ENCODE measurements around the gene POLR2C. TPM values are rescaled to one million over a fixed set of nuclear protein-coding genes. Genes with fewer than 3 reads are reported as not detected.
"Not testable (repeated sequence)": the region's sequence is repeated elsewhere in the genome, so short reads cannot be mapped to it uniquely, and the experiment has no call there.

Gene POLR2C
- total RNA-seq, 2 donors from 2014 or later = 72.0 to 88.3 TPM

DNA sequence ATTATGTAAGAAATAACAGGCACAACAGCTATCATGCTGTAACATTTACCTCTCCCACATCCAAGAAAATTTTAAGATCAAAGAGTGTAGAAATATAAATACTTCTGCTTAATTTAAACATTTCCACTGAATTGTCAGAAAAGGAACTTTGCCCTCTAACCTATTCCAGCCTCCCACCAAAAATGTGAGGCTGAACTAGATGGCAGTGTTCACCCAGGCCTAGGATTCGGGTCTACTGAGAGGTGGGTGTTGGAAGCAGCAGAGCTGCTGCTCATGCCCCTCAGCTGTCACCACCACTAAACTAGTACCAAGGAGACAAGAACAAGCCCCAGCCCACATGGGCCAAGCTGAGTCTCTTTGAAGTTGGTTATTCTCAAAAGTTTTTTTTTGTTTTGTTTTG is 26.6 kb upstream of the POLR2C start:
- H3K27me3 ChIP-seq (ENCODE audit: control insufficient read depth, insufficient read depth, low read length, poor library complexity, severe bottlenecking) = no peaks in the 10 kb centered on the region
- Mint-ChIP-seq H3K4me1 (no peaks in the 10 kb centered on the region), H3K27ac (no peak overlapping the region), H3K27me3 (ENCODE audit: insufficient read depth) (no peaks in the 10 kb centered on the region), H3K4me3 (no peak overlapping the region), H3K9me3 (peaks cover 21% of the 10 kb centered on the region), H3K36me3 (ENCODE audit: low read depth) (peaks cover 83% of the 10 kb centered on the region)
- DNase-seq = no peak
- 100% methylated on average over 1 of the region's 1 CpG; no CpG with 5 or more reads in 1 of the 2 experiments for WGBS, 2 experiments (ENCODE audit: insufficient coverage in 1 of 2, insufficient read length in 1 of 2)
- H3K4me3 ChIP-seq (ENCODE audit: low read length) = no peak overlapping the region
- no peak overlapping the region for H3K27ac ChIP-seq (ENCODE audit: low read depth, low read length)
- no peaks in the 10 kb centered on the region for H3K4me1 ChIP-seq (ENCODE audit: control insufficient read depth, insufficient read depth, low read length)
- no peak overlapping the region for H3K9ac ChIP-seq (ENCODE audit: extremely low read depth, low read length, poor library complexity, severe bottlenecking)
- H3K36me3 ChIP-seq (ENCODE audit: control insufficient read depth, insufficient read depth, low read length) = peaks cover 96% of the 10 kb centered on the region
- H3K9me3 ChIP-seq (ENCODE audit: control insufficient read depth, low read length) = peaks cover 21% of the 10 kb centered on the region
- no peak for TF ChIP-seq CTCF (conservative IDR thresholded peaks at IDR 0.05)

- not testable (repeated sequence) for H3K4me1 Mint-ChIP-seq; H3K27ac Mint-ChIP-seq; H3K4me3 ChIP-seq (ENCODE audit: low read length); H3K27me3 Mint-ChIP-seq (ENCODE audit: insufficient read depth); H3K9ac ChIP-seq (ENCODE audit: extremely low read depth, low read length, poor library complexity, severe bottlenecking); H3K4me1 ChIP-seq (ENCODE audit: control insufficient read depth, insufficient read depth, low read length); DNase-seq; H3K27me3 ChIP-seq (ENCODE audit: control insufficient read depth, insufficient read depth, low read length, poor library complexity, severe bottlenecking); H3K4me3 Mint-ChIP-seq; H3K27ac ChIP-seq (ENCODE audit: low read depth, low read length)
- H3K36me3 ChIP-seq (ENCODE audit: control insufficient read depth, insufficient read depth, low read length) = peaks cover 77% of the 10 kb centered on the region
- H3K9me3 ChIP-seq (ENCODE audit: control insufficient read depth, low read length) = peaks cover 32% of the 10 kb centered on the region
- WGBS, 2 experiments (ENCODE audit: insufficient coverage in 1 of 2, insufficient read length in 1 of 2) = 96 to 100% methylated on average over 5 to 8 of the region's 8 CpGs
- peaks cover 74% of the 10 kb centered on the region for H3K36me3 Mint-ChIP-seq (ENCODE audit: low read depth)
- H3K9me3 Mint-ChIP-seq = peaks cover 45% of the 10 kb centered on the region
Observed at GRCh38 chr16:57439947-57440346, 22.5 kb upstream of the POLR2C start.

DNA sequence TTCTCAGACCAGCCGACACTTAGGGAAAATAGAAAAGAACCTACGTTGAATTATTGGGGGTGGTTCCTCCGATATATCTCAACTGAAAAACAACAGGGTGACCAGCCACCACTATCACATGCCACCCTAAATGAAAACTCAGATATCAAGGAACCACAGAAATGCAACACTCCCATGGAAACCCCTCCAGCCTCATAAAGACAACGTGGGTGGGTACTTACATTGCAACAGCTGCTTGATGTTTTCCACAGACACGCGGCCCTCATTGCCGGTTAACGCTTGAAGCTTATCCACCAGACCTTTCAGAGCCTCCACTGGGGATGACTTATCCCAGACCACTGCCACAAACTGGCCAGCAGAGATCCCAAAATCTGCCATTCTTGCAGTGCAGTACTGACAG is 21.9 kb upstream of the POLR2C start:
- peak overlapping the region; percentile 5 for H3K4me3 ChIP-seq (ENCODE audit: low read length)
- H3K9ac ChIP-seq (ENCODE audit: extremely low read depth, low read length, poor library complexity, severe bottlenecking); H3K27ac ChIP-seq (ENCODE audit: low read depth, low read length); H3K4me1 ChIP-seq (ENCODE audit: control insufficient read depth, insufficient read depth, low read length); DNase-seq; H3K4me3 Mint-ChIP-seq; H3K27ac Mint-ChIP-seq; H3K4me1 Mint-ChIP-seq; H3K27me3 Mint-ChIP-seq (ENCODE audit: insufficient read depth); H3K27me3 ChIP-seq (ENCODE audit: control insufficient read depth, insufficient read depth, low read length, poor library complexity, severe bottlenecking): not testable (repeated sequence)
- H3K9me3 Mint-ChIP-seq = peaks cover 45% of the 10 kb centered on the region
- peaks cover 71% of the 10 kb centered on the region for H3K36me3 ChIP-seq (ENCODE audit: control insufficient read depth, insufficient read depth, low read length)
- H3K36me3 Mint-ChIP-seq (ENCODE audit: low read depth) = peaks cover 71% of the 10 kb centered on the region
- peaks cover 32% of the 10 kb centered on the region for H3K9me3 ChIP-seq (ENCODE audit: control insufficient read depth, low read length)
- 98% methylated on average over 8 of the region's 8 CpGs; no CpG with 5 or more reads in 1 of the 2 experiments for WGBS, 2 experiments (ENCODE audit: insufficient coverage in 1 of 2, insufficient read length in 1 of 2)

- Mint-ChIP-seq H3K36me3 (ENCODE audit: low read depth) (peaks cover 36% of the 10 kb centered on the region), H3K4me1 (peaks cover 6% of the 10 kb centered on the region), H3K27ac (no peak overlapping the region), H3K4me3 (no peak overlapping the region), H3K9me3 (peaks cover 34% of the 10 kb centered on the region), H3K27me3 (ENCODE audit: insufficient read depth) (no peaks in the 10 kb centered on the region)
- no peaks in the 10 kb centered on the region for H3K27me3 ChIP-seq (ENCODE audit: control insufficient read depth, insufficient read depth, low read length, poor library complexity, severe bottlenecking)
- no peak overlapping the region for H3K27ac ChIP-seq (ENCODE audit: low read depth, low read length)
- peaks cover 22% of the 10 kb centered on the region for H3K9me3 ChIP-seq (ENCODE audit: control insufficient read depth, low read length)
- no peaks in the 10 kb centered on the region for H3K4me1 ChIP-seq (ENCODE audit: control insufficient read depth, insufficient read depth, low read length)
- no peak overlapping the region for H3K4me3 ChIP-seq (ENCODE audit: low read length)
- no peak for TF ChIP-seq CTCF (conservative IDR thresholded peaks at IDR 0.05)
- DNase-seq = no peak
- no peak overlapping the region for H3K9ac ChIP-seq (ENCODE audit: extremely low read depth, low read length, poor library complexity, severe bottlenecking)
- 94 to 95% methylated on average over 3 of the region's 3 CpGs for WGBS, 2 experiments (ENCODE audit: insufficient coverage in 1 of 2, insufficient read length in 1 of 2)
- peaks cover 34% of the 10 kb centered on the region for H3K36me3 ChIP-seq (ENCODE audit: control insufficient read depth, insufficient read depth, low read length)
Observed at GRCh38 chr16:57444711-57445110, 17.8 kb upstream of the POLR2C start.

Measured in endodermal cell (in vitro differentiated cells).